Ascending aorta (tissue), 2 donors: ENCODE results near the gene DNAJB6. TPM values are rescaled to one million over a fixed set of nuclear protein-coding genes. Genes with fewer than 3 reads are reported as not detected.

Source experiments
- DNase-seq, 2 donors: peaks; one replicate each; pipeline ENCODE4 v3.0.0-alpha.2; 2019; ENCODE audit warnings: low spot score in 2 of 2
- H3K27ac ChIP-seq, 2 donors: fragments of 200-600 bp; sonication (generic); one replicate each; pipeline ENCODE4 v1.5.1; 2016 to 2017; ENCODE audit warnings: mild to moderate bottlenecking in 1 of 2
- H3K27me3 ChIP-seq: fragments of 200-600 bp; sonication (generic); one replicate; pipeline ENCODE4 v1.5.1; 2017
- H3K36me3 ChIP-seq, 2 donors: fragments of 200-600 bp; sonication (generic); one replicate each; pipeline ENCODE4 v1.5.1; 2016
- H3K4me1 ChIP-seq, 2 donors: fragments of 200-600 bp; sonication (generic); one replicate each; pipeline ENCODE4 v1.5.1; 2016 to 2017; ENCODE audit warnings: mild to moderate bottlenecking in 1 of 2
- H3K4me3 ChIP-seq, 2 donors: fragments of 200-600 bp; sonication (generic); one replicate each; pipeline ENCODE4 v1.5.1; 2016 to 2017; ENCODE audit warnings: mild to moderate bottlenecking in 1 of 2
- H3K9me3 ChIP-seq, 2 donors: fragments of 200-600 bp; sonication (generic); one replicate each; pipeline ENCODE4 v1.5.1; 2016
- intact Hi-C: fragments of 100-400 bp; cut with DNase I; formaldehyde crosslinking; loops from one replicate; pipeline ENCODE4 v1.15.1; 2023
- total RNA-seq: library from RNA; depleted of rRNA; stranded (reverse); fragments of >200 nt; gene quantifications from one replicate; pipeline ENCODE4 v1.1.0, GENCODE V29; 2016
- TF ChIP-seq, protein P1 (sequence below), 3 experiments: fragments of 200-600 bp in 2 of 3; fragments of 450-650 bp in 1 of 3; sonication (generic) in 2 of 3; IDR thresholded peaks; one replicate each; pipeline ENCODE4 v1.5.1; 2016 to 2019; ENCODE audit warnings: antibody characterized with exemption in 3 of 3, mild to moderate bottlenecking in 1 of 3, moderate library complexity in 1 of 3

DNAJB6 gene
- total RNA-seq, 1 donor from 2014 or later, result 79.1 TPM

DNA sequence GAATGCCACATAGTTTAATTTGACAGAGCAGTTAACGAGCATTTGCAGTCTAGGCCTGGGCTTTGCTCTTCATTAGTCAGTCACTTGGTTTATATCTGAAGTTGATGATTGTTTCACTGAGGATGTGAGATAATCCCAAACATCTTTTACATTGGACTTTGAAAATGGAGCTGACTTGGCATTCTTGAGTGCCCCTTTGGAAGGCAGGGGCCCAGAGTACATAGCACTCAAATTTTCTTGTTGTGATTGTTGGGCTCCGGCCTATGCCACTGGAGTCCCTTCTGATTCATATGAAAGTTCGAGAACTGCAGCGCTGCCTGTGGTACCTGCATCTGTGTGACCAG is 21.9 kb downstream of the DNAJB6 start:
- peaks cover 33 to 53% of the 10 kb centered on the region in 2 donors for H3K36me3 ChIP-seq
- no peak overlapping the region for H3K27ac ChIP-seq
- no peak for DNase-seq

DNA sequence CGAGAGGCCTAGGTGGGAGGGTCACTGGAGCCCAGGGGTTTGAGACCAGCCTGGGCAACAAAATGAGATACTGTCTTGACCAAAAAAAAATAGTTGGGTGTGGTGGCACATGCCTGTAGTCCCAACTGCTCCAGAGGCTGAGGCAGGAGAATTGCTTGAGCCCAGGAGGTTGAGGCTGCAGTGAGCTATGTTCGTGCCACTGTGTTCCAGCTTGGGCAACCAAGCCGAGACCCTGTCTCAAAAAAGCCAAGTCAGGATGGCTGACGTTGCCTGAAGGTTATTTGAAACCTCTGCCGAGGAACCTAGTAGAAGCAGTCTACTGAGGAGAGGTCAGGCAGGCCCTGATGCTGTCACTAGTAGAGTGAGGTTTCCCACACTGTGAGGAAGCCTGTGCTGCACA is 22.8 kb downstream of the DNAJB6 start:
- Histone ChIP-seq H3K4me1 (peaks cover 8 to 40% of the 10 kb centered on the region in 2 donors), H3K9me3 (no peaks in the 10 kb centered on the region), H3K4me3 (no peak overlapping the region), H3K36me3 (peaks cover 39 to 62% of the 10 kb centered on the region in 2 donors), H3K27ac (no peak overlapping the region), H3K27me3 (no peaks in the 10 kb centered on the region)
- intact Hi-C loops, result no loop called here
- TF ChIP-seq, protein P1, sequence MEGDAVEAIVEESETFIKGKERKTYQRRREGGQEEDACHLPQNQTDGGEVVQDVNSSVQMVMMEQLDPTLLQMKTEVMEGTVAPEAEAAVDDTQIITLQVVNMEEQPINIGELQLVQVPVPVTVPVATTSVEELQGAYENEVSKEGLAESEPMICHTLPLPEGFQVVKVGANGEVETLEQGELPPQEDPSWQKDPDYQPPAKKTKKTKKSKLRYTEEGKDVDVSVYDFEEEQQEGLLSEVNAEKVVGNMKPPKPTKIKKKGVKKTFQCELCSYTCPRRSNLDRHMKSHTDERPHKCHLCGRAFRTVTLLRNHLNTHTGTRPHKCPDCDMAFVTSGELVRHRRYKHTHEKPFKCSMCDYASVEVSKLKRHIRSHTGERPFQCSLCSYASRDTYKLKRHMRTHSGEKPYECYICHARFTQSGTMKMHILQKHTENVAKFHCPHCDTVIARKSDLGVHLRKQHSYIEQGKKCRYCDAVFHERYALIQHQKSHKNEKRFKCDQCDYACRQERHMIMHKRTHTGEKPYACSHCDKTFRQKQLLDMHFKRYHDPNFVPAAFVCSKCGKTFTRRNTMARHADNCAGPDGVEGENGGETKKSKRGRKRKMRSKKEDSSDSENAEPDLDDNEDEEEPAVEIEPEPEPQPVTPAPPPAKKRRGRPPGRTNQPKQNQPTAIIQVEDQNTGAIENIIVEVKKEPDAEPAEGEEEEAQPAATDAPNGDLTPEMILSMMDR (IDR thresholded peaks at IDR 0.05), result no peak
- DNase-seq, result no peak

More for the DNA sequence above, 21.9 kb downstream of the DNAJB6 start:
- H3K9me3 ChIP-seq, result no peaks in the 10 kb centered on the region
- H3K4me1 ChIP-seq, result peaks cover 9 to 41% of the 10 kb centered on the region in 2 donors
- no peaks in the 10 kb centered on the region for H3K27me3 ChIP-seq
- TF ChIP-seq, protein P1 (IDR thresholded peaks at IDR 0.05), result no peak
- intact Hi-C loops, result no loop called here
- H3K4me3 ChIP-seq, result no peak overlapping the region

DNA sequence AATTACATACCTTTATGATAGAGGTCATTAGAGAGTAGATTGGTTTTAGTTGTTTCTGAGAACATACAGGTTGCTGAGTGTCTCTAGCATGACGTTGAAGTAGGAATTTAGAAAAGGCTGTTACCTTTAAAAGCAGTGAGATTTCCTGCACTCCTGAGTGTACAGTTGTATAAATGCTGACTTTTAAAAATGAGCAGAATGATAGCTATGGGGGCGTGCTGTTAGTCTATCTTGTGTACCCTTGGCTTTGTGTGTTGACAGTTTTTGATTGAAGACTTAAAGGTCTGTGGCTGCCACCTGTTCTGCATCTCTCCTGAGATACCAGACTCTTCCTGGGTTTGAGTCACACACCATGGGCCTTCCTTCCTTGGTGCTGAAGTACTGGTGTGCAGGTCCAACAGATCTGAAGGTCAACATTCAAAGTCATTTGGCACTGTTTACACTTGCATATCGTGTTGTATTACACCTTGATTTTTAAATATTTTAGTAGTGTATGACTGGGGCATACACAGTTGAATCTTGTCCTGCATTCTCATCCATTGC is 23.8 kb downstream of the DNAJB6 start:
- H3K27ac ChIP-seq, result no peak overlapping the region
- no peaks in the 10 kb centered on the region for H3K27me3 ChIP-seq
- intact Hi-C loops, result no loop called here
- no peak for DNase-seq
- H3K9me3 ChIP-seq, result no peaks in the 10 kb centered on the region
- TF ChIP-seq, protein P1 (IDR thresholded peaks at IDR 0.05), result no peak
- peaks cover 6 to 33% of the 10 kb centered on the region in 2 donors for H3K4me1 ChIP-seq
- H3K4me3 ChIP-seq, result no peak overlapping the region
- peaks cover 48 to 72% of the 10 kb centered on the region in 2 donors for H3K36me3 ChIP-seq

DNA sequence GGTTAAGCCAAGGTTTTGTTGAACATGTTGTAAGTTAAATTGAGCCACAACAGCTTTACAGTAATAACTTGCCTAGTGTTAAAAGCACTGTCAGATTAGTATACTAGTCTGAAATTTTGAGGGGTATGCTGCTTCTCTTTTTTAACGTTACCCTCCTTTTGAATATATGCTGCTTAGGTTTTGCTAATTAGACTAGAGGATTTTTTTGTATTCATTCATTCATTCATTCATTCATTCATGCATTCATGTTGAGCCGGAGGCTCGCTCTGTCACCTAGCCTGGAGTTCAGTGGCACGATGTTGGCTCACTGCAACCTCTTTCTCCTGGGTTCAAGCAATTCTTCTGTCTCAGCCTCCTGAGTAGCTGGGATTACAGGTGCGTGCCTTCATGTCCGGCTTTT is 24.7 kb downstream of the DNAJB6 start:
- DNase-seq, result no peak
- intact Hi-C loops, result no loop called here
- H3K4me1 ChIP-seq, result peaks cover 3 to 23% of the 10 kb centered on the region in 2 donors
- H3K27me3 ChIP-seq, result no peaks in the 10 kb centered on the region
- peaks cover 57 to 82% of the 10 kb centered on the region in 2 donors for H3K36me3 ChIP-seq
- no peaks in the 10 kb centered on the region for H3K9me3 ChIP-seq
- H3K4me3 ChIP-seq, result no peak overlapping the region
- TF ChIP-seq, protein P1 (IDR thresholded peaks at IDR 0.05), result no peak
- H3K27ac ChIP-seq, result no peak overlapping the region

DNA sequence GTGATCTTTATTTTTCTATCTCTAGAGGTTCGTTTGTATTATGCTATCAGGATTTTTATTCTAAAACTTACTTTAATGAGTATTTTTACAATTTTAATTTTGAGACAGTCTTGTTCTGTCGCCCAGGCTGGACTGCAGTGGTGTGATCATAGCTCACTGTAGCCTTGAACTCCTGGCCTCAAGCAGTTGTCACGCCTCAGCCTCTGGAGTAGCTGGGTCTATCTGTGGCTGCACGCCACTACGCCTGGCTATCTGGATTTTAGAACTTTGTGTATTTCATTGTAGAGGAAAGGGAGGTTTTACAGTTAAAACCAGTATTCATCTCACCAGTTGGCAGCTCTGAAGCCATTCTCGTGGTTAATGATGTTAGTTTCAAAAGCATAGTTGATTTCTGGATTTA is 25.9 kb downstream of the DNAJB6 start:
- no peak for DNase-seq
- TF ChIP-seq, protein P1 (IDR thresholded peaks at IDR 0.05), result no peak
- Histone ChIP-seq H3K36me3 (peaks cover 69 to 94% of the 10 kb centered on the region in 2 donors), H3K27me3 (no peaks in the 10 kb centered on the region), H3K4me1 (peaks cover 0 to 13% of the 10 kb centered on the region in 2 donors), H3K9me3 (no peaks in the 10 kb centered on the region), H3K27ac (no peak overlapping the region), H3K4me3 (no peak overlapping the region)
- intact Hi-C loops, result no loop called here

DNA sequence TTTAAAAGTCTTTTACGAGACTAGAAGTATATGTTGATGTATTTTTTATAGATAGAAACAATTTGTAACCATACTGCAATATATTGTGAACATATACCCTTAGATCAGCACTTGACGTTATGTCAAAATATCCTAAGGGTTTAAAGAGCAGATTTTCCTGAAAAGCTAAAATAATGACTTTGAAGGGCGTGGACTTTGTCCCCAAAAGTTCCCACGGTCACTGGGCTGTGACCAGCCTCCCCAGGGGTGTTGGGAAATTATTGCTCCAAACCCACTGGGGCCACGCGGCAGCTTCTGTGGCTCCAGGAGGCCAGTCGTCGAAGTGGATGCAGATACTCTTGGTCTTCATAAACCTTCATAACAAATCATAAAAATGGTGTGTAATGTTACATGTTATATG is 29.9 kb downstream of the DNAJB6 start:
- Histone ChIP-seq H3K4me3 (no peak overlapping the region), H3K27ac (no peak overlapping the region), H3K9me3 (no peaks in the 10 kb centered on the region), H3K36me3 (peaks cover 89 to 99% of the 10 kb centered on the region in 2 donors), H3K27me3 (no peaks in the 10 kb centered on the region), H3K4me1 (no peaks in the 10 kb centered on the region)
- DNase-seq, result peak in 1 of 2 donors; percentile 12
- TF ChIP-seq, protein P1 (IDR thresholded peaks at IDR 0.05), result no peak
- intact Hi-C loops, result no loop called here
